HCT116 (cell line): ENCODE data around the gene SYNPR. TPM values are rescaled to one million over a fixed set of nuclear protein-coding genes. Genes with fewer than 3 reads are reported as not detected.

ENCODE experiments used
- ATAC-seq: fragments of 200-7000 bp; cut with Tn5 transposase; 2 replicates; pipeline ENCODE4 v1.9.1; 2020; ENCODE audit warnings: mild to moderate bottlenecking, moderate library complexity
- BruUV-seq: library from RNA; stranded (reverse); fragments of 400-500 nt; replicated peaks from 2 replicates; lab custom pipeline; 2021; lab: Mats Ljungman, UMichigan
- CTCF ChIA-PET: fragments of 300-600 bp; sonication (Branson Sonifier 250); formaldehyde crosslinking; loops from one replicate; lab custom pipeline; 2021; ENCODE audit warnings: antibody characterized with exemption; lab: Charles Lee
- POLR2A ChIA-PET: fragments of 300-600, 350-600 bp; sonication (Branson Sonifier 250); formaldehyde crosslinking; loops from one replicate; lab custom pipeline; 2021; ENCODE audit warnings: antibody characterized with exemption; lab: Charles Lee
- RAD21 ChIA-PET, 2 experiments: fragments of 300-600 bp; sonication (Branson Sonifier 250); formaldehyde crosslinking; loops; one replicate each; lab custom pipeline; 2023; ENCODE audit warnings: low total read pairs in 2 of 2; ENCODE audit not compliant: uncharacterized antibody in 2 of 2, unreplicated experiment in 2 of 2, low non-redundant PET in 1 of 2; lab: Charles Lee
- DNase-seq: peaks from one replicate; pipeline ENCODE4 v3.0.0-alpha.2; 2010; ENCODE audit warnings: low read depth, low spot score
- H2AFZ ChIP-seq: fragments of 200-600 bp; shearing (Covaris generic), sonication (generic); 2 replicates; pipeline ENCODE4 v1.6.1; 2017; ENCODE audit warnings: low read depth, mixed run types, mixed read lengths, antibody characterized with exemption, low read length; ENCODE audit not compliant: poor library complexity, severe bottlenecking
- H3K27ac ChIP-seq: 2 replicates; pipeline ENCODE4 v1.5.1; 2012; ENCODE audit warnings: low read depth, low read length
- H3K27me3 ChIP-seq: fragments of 200-600 bp; sonication (generic); 2 replicates; pipeline ENCODE4 v1.6.1; 2016; ENCODE audit warnings: mixed run types, low read length, mixed read lengths; ENCODE audit not compliant: insufficient read depth
- H3K36me3 ChIP-seq, 2 experiments: fragments of 200-500 bp in 1 of 2; fragments of 200-600 bp in 1 of 2; sonication (Bioruptor generic) in 1 of 2; sonication (generic) in 1 of 2; 2 replicates each; pipeline versions ENCODE4 v1.5.1 to v1.6.1; 2014 to 2016; ENCODE audit warnings: low read length in 2 of 2, inconsistent platforms in 1 of 2, mixed read lengths in 1 of 2, mixed run types in 1 of 2; ENCODE audit not compliant: insufficient read depth in 2 of 2, control insufficient read depth in 1 of 2
- H3K4me1 ChIP-seq, 2 experiments: fragments of 200-600 bp in 1 of 2; sonication (generic) in 1 of 2; 2 replicates each; pipeline versions ENCODE4 v1.5.1 to v1.6.1; 2012 to 2017; ENCODE audit warnings: low read length in 2 of 2, inconsistent platforms in 1 of 2, mild to moderate bottlenecking in 1 of 2, mixed read lengths in 1 of 2, mixed run types in 1 of 2, moderate library complexity in 1 of 2; ENCODE audit not compliant: insufficient read depth in 2 of 2, control insufficient read depth in 1 of 2
- H3K4me2 ChIP-seq: fragments of 200-600 bp; sonication (generic); 2 replicates; pipeline ENCODE4 v1.6.1; 2017; ENCODE audit warnings: mixed run types, low read length, mixed read lengths
- H3K4me3 ChIP-seq, 2 experiments: fragments of 200-600 bp in 1 of 2; sonication (generic) in 1 of 2; replicated peaks in 1 of 2; 2 replicates each; pipeline ENCODE4 v1.5.1; 2011 to 2016; ENCODE audit warnings: low read length in 2 of 2, control low read depth in 1 of 2, low read depth in 1 of 2, mild to moderate bottlenecking in 1 of 2, mixed read lengths in 1 of 2, mixed run types in 1 of 2
- H3K79me2 ChIP-seq: fragments of 200-600 bp; sonication (generic); 2 replicates; pipeline ENCODE4 v1.6.1; 2017; ENCODE audit warnings: mild to moderate bottlenecking, mixed run types, low read length, moderate library complexity, mixed read lengths; ENCODE audit not compliant: insufficient read depth
- H3K9ac ChIP-seq: fragments of 200-600 bp; sonication (generic); 2 replicates; pipeline ENCODE4 v1.6.1; 2016; ENCODE audit warnings: low read length, mixed read lengths
- H3K9me2 ChIP-seq: fragments of 200-600 bp; sonication (generic), shearing (Covaris generic); 2 replicates; pipeline ENCODE4 v1.6.1; 2017; ENCODE audit warnings: mixed run types, mild to moderate bottlenecking, moderate library complexity; ENCODE audit not compliant: insufficient read depth
- H3K9me3 ChIP-seq, 2 experiments: fragments of 200-500 bp in 1 of 2; fragments of 200-600 bp in 1 of 2; sonication (Bioruptor generic) in 1 of 2; sonication (generic) in 1 of 2; 2 replicates each; pipeline ENCODE4 v1.6.1; 2014 to 2017; ENCODE audit warnings: low read length in 2 of 2, mixed read lengths in 2 of 2, inconsistent platforms in 1 of 2, low read depth in 1 of 2, mild to moderate bottlenecking in 1 of 2, mixed run types in 1 of 2, moderate library complexity in 1 of 2; ENCODE audit not compliant: control insufficient read depth in 1 of 2, insufficient read depth in 1 of 2
- H4K20me1 ChIP-seq: fragments of 200-600 bp; sonication (generic), shearing (Covaris generic); 2 replicates; pipeline ENCODE4 v1.6.1; 2017; ENCODE audit warnings: mixed run types, mild to moderate bottlenecking, moderate library complexity; ENCODE audit not compliant: insufficient read depth
- ATF3 ChIP-seq: IDR thresholded peaks from 2 replicates; pipeline ENCODE4 v1.6.1; 2012
- CBX3 ChIP-seq: IDR thresholded peaks from 2 replicates; pipeline ENCODE4 v1.6.1; 2012; ENCODE audit warnings: low read depth
- CEBPB ChIP-seq: IDR thresholded peaks from 2 replicates; pipeline ENCODE4 v1.6.1; 2012; ENCODE audit warnings: low read depth
- CTCF ChIP-seq, 3 experiments: fragments of 200-600 bp in 1 of 3; sonication (generic) in 1 of 3; IDR thresholded peaks in 2 of 3; conservative IDR thresholded peaks in 1 of 3; 2 replicates each; pipeline ENCODE4 v1.5.1; 2012 to 2017; ENCODE audit warnings: low read depth in 2 of 3, low read length in 2 of 3, antibody characterized with exemption in 1 of 3, borderline replicate concordance in 1 of 3, control low read depth in 1 of 3, mild to moderate bottlenecking in 1 of 3, mixed read lengths in 1 of 3, mixed run types in 1 of 3, moderate library complexity in 1 of 3; ENCODE audit not compliant: insufficient read depth in 1 of 3
- ELF1 ChIP-seq: IDR thresholded peaks from 2 replicates; pipeline ENCODE4 v1.6.1; 2012; ENCODE audit warnings: low read depth, borderline replicate concordance
- EZH2 ChIP-seq: fragments of 200-600 bp; sonication (generic); IDR thresholded peaks from 2 replicates; pipeline ENCODE4 v1.6.1; 2017; ENCODE audit warnings: antibody characterized with exemption, mixed run types
- EZH2phosphoT487 ChIP-seq: fragments of 200-600 bp; IDR thresholded peaks from 2 replicates; pipeline ENCODE4 v1.6.1; 2018; ENCODE audit warnings: antibody characterized with exemption, borderline replicate concordance
- FOSL1 ChIP-seq: IDR thresholded peaks from 2 replicates; pipeline ENCODE4 v1.6.1; 2012; ENCODE audit warnings: low read depth
- MAX ChIP-seq: IDR thresholded peaks from 2 replicates; pipeline ENCODE4 v1.6.1; 2012
- POLR2A ChIP-seq: IDR thresholded peaks from 2 replicates; pipeline ENCODE4 v1.7.0; 2011; ENCODE audit warnings: borderline replicate concordance; ENCODE audit not compliant: insufficient read depth, insufficient read length; ENCODE audit errors: extremely low read depth
- POLR2AphosphoS5 ChIP-seq: IDR thresholded peaks from 2 replicates; pipeline ENCODE4 v1.6.1; 2011; ENCODE audit warnings: mild to moderate bottlenecking, low read depth, low read length, moderate library complexity
- RAD21 ChIP-seq: IDR thresholded peaks from 2 replicates; pipeline ENCODE4 v1.6.1; 2012; ENCODE audit warnings: low read depth, mild to moderate bottlenecking
- REST ChIP-seq: IDR thresholded peaks from 2 replicates; pipeline ENCODE4 v1.6.1; 2012; ENCODE audit warnings: low read depth
- SRF ChIP-seq: IDR thresholded peaks from 2 replicates; pipeline ENCODE4 v1.6.1; 2012; ENCODE audit warnings: low read depth
- YY1 ChIP-seq: IDR thresholded peaks from 2 replicates; pipeline ENCODE4 v1.6.1; 2011; ENCODE audit warnings: low read length, low read depth, moderate library complexity, mild to moderate bottlenecking; ENCODE audit not compliant: insufficient replicate concordance; ENCODE audit errors: extremely low read depth
- intact Hi-C: fragments of 100-400 bp; cut with micrococcal nuclease; formaldehyde crosslinking; loops from 2 replicates; pipeline ENCODE4 v1.10.0; 2022
- total RNA-seq: library from RNA; stranded (reverse); gene quantifications from one replicate; pipeline ENCODE4 v1.2.1, GENCODE V29; 2021; ENCODE audit not compliant: unreplicated experiment

The SYNPR gene
- total RNA-seq, 1 experiment from 2014 or later, result not detected

DNA sequence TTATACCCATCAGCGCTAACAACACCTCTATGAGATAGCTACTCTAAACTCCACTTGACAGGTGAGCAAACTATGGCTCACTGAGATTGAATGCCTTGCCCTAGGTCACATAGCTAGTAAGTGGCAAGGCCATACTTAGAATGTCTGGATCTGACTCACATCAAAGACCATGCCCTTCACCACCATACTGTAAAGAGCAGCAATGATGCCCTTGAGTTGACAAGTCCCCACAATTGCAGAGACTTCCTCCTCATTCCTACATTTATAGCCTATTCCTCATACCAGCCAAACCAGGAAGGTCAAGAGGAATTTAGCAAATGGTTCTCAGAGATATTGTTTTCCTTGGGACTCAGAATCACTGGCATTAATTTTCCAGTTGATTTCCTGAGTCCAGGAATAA, 216.5 kb downstream of the SYNPR start:
- CTCF ChIA-PET, result interaction anchor here (0.6 kb wide), 1 partner anchor 49 kb away, joined by 3 read pairs; no protein-coding TSS in a partner anchor
- Histone ChIP-seq H3K4me3 (no peak overlapping the region), H4K20me1 (no peaks in the 10 kb centered on the region), H3K4me1 (no peaks in the 10 kb centered on the region), H2AFZ (no peak overlapping the region), H3K79me2 (no peaks in the 10 kb centered on the region), H3K9me3 (no peaks in the 10 kb centered on the region), H3K4me2 (no peak overlapping the region), H3K9ac (no peak overlapping the region), H3K9me2 (no peaks in the 10 kb centered on the region), H3K27me3 (no peaks in the 10 kb centered on the region), H3K36me3 (no peaks in the 10 kb centered on the region), H3K27ac (no peak overlapping the region)
- DNase-seq, result no peak
- no peak for ATAC-seq
- no TSS peak for BruUV-seq
- intact Hi-C loops, result no loop called here
- TF ChIP-seq EZH2phosphoT487, result no peak
- no peak for TF ChIP-seq SRF
- no peak for TF ChIP-seq RAD21
- TF ChIP-seq ATF3, result no peak
- TF ChIP-seq MAX, result no peak
- no peak for TF ChIP-seq EZH2
- no peak for TF ChIP-seq ELF1
- TF ChIP-seq POLR2AphosphoS5, result no peak
- TF ChIP-seq POLR2A, result no peak
- POLR2A ChIA-PET, result no interaction called here
- RAD21 ChIA-PET, result no interaction called here

- Histone ChIP-seq H3K9me2 (no peaks in the 10 kb centered on the region), H3K4me1 (no peaks in the 10 kb centered on the region), H3K9me3 (no peaks in the 10 kb centered on the region), H3K9ac (no peak overlapping the region), H3K4me3 (no peak overlapping the region), H3K79me2 (no peaks in the 10 kb centered on the region), H3K27me3 (no peaks in the 10 kb centered on the region), H3K4me2 (no peak overlapping the region), H4K20me1 (no peaks in the 10 kb centered on the region), H3K27ac (no peak overlapping the region), H2AFZ (no peak overlapping the region), H3K36me3 (no peaks in the 10 kb centered on the region)
- ChIA-PET POLR2A (no interaction called here), CTCF (no interaction called here), RAD21 (no interaction called here)
- ATAC-seq (no peak), DNase-seq (no peak)
- intact Hi-C loops, result no loop called here
- no TSS peak for BruUV-seq
- no peak for TF ChIP-seq FOSL1
- no peak for TF ChIP-seq CEBPB
- TF ChIP-seq CBX3, result no peak
- TF ChIP-seq REST, result no peak
- TF ChIP-seq YY1, result no peak
- TF ChIP-seq RAD21, result no peak
- no peak for TF ChIP-seq CTCF (IDR thresholded peaks at IDR 0.05 in 2 of 3, conservative IDR thresholded peaks at IDR 0.05 in 1 of 3; ENCODE audit: borderline replicate concordance in 1 of 3, insufficient read depth in 1 of 3, low read depth in 2 of 3, low read length in 2 of 3)
- TF ChIP-seq POLR2AphosphoS5, result no peak
- TF ChIP-seq MAX, result no peak
Measured at GRCh38 chr3:63497641-63498040, 219.5 kb downstream of the SYNPR start.
